HL-60/S4 (cell line): ENCODE results near the gene MAN1A1.
"Not testable (repeated sequence)": the region's sequence is repeated elsewhere in the genome, so short reads cannot be mapped to it uniquely, and the experiment has no call there.

Experiments
- in situ Hi-C: fragments of 300-500 bp; cut with MboI; formaldehyde crosslinking; loops from 2 replicates; pipeline ENCODE4 v1.14.3; 2022; ENCODE audit warnings: low sequenced_read_pairs

MAN1A1 gene

DNA sequence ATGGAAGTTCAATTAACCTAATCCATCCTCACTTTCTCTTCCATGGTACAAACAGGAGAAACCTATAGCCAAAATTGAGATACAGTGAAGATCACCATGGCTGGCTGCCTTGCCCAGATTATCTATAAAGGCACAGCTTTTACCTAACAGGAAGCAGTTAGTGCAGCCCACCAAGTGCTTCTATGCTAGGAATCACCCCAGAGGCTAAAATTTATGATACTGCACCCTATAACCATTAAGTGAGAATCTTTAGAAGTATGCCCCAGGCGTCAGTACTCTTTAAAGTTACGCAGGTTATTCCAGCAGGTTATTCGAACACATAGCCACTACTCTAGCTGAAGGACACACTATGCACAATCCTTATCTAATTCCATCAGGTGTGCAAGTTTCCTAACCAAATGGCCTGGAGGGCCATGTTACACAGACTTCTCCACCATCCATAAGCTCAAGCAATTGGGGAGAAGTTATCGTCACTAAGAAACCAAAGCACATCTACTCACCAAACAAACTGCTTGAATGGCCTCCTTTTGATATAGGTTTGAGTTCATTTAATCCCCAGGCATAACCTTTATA is 43.1 kb downstream of the MAN1A1 start:
- in situ Hi-C loops = no loop called here

DNA sequence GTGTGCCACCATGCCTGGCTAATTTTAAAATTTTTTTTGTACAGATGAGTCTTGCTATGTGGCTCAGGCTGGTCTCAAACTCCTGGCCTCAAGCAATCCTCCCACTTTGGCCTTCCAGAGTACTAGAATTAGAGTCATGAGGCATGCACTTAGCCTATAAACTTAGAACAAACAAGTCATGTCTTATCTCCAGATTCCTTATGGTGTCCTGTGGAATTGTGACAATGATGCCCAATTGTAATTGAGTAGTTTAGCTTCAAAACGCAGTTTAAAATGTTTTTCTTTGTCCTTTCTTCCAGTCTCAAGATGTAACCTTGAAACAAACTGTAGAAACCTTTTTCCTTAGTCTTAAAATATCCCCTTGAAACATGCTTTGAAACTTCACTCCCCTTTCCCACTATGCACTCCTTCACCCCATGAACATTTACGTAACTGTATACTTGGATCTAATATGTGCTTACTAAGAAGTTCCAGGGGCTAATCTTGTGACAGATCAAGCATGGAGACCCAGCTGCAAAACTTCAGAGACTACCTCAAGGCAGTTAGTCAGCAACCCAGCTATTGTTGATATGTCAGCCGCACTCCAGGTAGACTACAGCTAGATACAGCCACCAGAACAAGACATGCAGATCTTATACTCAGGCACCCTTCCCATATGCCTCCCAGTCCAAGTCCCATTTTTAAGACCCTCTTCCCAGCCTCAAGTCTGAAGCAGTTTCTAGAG is 46.2 kb downstream of the MAN1A1 start:
- in situ Hi-C loops = no loop called here

DNA sequence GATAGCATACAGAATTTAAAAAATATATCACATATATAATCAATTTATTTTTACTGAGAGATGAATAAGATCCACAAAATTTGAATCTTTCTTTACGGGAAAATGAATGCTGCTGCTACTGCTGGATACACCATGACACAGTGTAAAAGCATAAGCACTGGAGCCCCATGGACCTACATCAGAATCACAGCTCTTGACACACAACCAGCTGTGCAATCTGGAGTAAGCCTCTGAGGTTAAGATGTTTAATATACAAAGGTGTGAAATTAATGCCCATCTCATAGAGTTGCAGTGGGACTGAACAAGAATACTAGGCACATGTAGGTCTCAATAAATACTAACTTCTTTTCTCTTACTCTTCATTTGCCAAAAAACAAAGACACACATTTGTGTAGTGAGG is 48.1 kb downstream of the MAN1A1 start:
- in situ Hi-C loops = no loop called here

DNA sequence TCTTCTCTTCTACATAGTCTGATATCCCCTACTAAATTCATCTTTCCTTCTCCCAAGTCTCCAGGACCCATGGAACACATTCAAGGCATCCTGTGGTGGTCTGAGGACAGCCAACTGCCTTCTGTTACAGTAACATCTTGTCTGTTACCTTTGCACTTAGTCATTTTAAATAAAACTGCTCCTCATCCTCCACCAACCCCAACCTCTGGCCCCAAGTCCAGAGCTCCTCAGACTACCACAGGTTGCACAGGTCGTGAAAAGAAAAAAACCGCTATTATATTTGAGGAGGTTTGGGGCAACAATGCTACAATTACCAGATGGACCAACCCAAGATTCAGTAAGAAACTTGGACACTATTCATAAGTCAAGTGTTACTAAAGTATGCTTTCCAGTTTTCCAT is 49.9 kb downstream of the MAN1A1 start:
- in situ Hi-C loops = no loop called here

DNA sequence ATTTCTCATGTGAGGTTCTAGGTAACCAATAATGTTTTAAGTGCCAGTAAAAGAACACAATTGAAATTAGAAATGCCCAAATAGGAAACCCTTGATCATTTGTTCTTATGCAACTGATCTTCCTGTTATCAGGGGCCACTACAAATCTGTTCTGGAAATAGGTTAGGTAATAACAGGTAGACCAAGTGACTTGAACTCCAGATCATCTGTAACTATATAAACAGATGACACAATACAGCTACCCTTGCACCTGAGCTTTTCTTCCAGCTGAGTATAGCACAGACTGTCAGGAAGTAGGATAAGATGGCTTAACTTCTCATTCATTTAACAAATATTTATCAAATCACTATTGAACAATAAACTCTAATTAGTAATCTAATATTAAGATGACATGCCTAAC is 52.5 kb downstream of the MAN1A1 start:
- in situ Hi-C loops = no loop called here

DNA sequence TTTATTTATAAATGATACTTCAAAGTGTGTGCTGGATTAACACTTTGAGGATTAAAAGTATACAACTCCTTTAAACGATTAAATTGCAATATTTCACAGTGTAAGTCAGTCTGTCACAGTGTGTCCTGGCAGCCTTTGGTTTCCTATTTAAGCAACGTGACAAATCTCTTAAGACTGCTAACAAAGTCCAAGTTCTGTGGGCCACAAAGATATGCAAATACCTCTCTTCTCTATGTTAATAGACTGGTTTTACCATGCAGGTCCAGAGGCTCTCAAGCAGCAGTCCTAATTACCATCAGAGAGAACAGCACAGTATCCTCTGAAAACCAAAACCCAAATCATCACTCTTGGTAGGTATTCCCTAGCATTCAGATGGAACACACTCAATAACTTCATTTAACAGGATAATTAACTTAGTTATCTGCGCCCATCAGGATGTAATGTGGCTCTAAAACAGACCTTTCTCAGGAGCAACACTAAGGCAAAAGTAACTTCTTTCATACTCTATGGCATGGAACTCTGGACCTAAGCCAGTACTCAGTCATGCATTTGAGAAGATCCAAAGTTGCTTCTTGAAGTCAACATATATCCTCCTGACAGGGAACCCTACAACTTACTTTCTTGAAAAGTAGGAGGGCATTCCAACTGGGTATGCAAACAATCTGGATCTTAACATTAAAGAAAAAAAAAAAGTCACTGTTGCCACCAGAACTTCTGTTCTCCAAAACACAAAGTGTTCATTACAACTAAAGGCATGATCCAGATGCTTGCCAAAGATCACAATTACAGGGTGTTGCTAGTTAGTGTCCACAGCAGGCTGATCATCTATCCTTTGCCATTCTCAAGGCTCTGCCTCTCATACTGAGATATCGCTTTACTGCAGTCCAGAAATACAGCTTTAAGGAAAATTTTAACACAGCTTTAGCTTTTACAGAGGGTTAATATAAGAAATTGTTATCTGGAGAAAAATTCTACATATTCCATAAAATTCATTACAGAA is 53.2 kb downstream of the MAN1A1 start:
- in situ Hi-C loops = no loop called here

DNA sequence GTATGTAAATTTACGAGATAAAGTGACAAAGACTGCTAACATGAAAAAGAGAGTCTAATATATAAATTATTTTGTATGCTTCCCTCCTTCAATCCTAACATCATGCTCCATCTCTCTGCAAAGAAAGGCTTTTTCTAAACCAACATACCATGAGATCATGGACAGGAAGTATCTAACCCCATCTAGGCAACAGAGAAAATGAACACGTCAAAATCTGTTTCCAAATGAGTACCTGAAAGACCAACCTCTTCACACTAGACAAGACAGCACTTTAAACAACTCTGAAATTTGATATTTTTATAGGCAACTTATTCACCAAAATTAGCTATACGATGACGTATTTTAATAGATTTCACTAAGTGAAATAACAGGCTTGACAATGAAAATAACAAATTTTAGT is 54.6 kb downstream of the MAN1A1 start:
- in situ Hi-C loops = no loop called here

DNA sequence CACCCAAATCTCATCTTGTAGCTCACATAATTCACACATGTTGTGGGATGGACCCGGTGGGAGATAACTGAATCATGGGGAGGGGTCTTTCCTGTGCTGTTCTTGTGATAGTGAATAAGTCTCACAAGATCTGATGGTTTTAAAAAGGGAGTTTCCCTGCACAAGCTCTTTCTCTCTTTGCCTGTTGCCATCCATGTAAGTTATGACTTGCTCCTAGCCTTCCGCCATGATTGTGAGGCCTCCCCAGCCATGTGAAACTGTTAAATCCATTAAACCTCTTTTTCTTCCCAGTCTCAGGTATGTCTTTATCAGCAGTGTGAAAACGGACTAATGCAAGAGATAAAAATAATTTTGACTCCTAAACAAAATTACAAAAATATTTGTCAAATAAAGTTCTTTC is 58.5 kb downstream of the MAN1A1 start:
- in situ Hi-C loops = not testable (repeated sequence)

DNA sequence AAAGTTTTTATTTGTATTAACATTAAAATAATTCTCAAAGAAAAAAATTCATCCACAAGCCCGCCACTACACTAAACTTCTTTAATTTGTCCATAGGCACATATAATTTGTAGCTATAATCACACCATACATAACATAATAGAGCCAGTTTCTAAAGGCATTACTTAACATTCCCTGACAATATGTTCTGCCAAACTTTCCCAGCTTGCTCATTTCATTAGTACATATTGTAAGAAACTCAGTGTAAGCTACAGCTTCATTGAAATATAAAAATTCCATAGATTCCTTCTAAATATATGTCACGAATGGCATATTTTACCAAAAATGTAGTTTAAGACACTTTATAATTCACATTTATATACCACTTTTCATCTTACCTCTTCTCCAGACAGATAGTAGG is 59.3 kb downstream of the MAN1A1 start:
- in situ Hi-C loops = no loop called here

DNA sequence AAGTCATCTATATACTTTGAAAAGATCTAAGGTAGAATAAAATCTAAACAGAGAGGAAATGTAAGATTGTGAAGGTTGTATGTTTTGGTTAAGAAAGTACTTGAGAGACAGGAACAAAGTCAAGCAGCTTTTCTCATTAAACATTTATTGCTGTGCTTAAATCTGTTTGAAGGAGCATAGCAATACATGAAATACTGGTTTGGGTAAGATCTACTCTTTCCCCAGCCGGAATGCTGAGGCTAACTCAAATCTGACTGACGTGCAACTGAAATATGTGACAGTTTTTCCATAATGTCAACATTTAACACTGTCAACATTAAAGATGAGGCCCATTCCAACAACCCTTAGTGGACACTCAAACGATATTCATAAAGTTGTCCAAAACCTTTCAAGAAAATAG is 59.9 kb downstream of the MAN1A1 start:
- in situ Hi-C loops = no loop called here

DNA sequence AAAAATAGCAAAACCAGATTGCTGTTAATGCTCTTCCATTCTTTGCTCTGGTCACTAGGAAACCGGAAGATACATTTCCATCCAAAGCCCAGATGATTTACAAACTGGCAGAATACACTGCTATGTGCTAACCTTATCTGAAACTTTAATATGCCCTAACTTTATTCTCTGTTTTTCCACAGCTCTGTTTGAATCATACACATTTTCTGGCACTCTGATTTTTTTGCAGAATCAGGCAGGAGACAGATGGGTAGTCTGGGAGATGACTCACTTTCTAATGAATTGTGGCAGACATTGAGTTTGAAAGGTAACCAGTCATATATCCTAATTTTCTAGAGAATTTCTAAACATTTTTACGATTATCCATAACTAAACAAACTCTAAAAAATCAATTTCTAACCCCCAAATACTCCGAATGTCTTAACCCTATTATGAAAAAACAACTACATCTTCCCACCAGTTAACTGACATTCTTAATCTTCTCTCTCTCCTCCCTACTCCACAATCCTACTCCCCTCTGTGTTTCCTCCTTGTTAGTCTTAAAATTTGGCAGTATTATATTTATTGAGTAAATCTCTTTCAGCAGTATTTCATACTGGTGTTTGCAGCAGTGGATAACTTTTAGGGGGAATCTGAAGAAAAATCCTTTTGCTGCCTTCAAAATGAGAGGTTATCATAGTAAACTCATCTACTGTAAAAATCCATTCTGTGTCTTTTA is 63.5 kb downstream of the MAN1A1 start:
- in situ Hi-C loops = no loop called here

DNA sequence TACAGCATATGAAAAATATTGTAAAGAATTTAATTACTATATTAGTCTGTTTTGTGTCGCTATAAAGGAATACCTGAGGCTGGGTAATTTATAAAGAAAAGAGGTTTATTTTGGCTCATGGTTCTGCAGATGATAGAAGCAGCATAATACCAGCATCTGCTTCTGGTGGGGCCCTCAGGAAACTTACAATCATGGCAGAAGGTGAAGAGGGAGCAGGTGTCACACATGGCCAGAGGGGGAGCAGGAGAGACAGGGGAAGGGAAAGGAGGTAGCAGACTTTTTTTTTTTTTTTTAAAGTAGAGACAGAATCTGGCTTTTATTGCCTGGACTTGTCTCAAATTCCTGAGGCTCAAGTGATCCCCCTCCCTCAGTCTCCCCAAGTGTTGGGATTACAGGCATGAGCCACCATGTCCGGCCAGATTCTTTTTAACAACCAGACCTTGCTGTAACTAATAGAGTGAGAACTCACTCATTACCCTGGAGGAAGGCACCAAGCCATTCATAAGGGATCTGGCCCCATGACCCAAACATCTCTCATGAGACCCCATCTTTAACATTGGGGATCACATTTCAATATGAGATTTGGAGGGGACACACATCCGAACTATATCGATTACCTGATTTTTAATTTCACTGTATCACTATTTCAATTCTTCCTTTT is 64.6 kb downstream of the MAN1A1 start:
- in situ Hi-C loops = no loop called here

DNA sequence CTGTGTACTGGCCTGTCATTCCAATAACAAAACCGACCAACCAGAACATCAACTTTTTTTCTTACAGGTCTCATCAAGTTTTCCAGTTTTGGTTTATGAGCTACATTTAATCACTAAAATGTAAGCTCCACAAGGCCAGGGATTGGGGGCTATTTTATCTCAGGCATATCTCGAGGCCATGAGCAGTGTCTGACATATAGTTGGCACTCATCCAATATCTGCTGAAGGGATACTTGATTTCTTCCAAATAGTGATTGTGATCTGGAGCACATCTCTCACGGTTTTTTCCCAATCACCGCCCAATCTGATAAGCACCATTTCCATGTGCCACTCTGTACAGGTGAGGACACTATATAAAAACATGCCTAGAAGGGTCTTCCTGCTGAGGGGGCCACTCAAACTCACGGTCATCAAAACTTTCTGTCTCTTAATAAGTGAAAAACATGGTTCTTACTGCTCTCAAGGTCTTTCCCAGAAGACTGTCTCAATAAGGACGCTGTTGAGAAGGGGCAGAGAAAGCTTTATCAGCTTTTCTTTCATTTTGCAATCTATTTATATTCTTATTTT is 65.5 kb downstream of the MAN1A1 start:
- in situ Hi-C loops = no loop called here

DNA sequence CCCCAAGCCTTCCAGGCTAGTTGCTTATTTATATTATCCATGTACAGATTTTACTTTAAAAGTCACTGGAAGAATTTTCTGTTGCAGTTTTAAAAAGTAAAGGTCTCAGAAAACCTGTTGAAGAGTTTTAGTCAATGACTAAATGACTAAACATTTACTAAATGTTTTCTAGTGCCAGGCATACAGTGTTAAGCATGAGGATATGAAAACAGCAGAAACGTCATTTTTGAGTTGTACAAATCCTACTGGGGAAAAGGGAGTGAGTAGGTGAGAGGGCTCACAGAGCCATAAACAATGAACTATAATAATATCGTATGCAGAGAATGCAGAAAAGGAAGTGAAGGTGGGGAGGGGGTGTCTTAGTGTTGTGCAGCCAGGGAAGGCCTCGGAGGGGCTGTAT is 66.3 kb downstream of the MAN1A1 start:
- in situ Hi-C loops = no loop called here

DNA sequence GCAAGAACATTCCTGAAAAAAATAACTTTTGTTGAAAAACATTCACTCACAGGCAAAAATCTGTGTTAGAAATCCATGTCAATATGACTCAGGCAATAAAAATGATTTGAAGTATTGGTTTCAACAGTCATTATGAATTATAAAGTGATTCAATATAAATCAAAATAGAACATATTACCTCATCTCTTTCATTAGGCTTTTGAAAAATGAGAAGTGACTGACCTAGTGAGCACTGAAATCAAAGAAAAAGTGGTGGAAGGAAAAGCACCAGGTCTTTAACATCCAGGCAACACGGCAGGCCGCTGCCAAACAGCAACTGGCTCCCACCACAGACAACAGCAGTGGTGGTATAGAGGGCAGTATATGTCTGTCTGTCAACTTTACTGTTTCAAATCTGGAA is 68.9 kb downstream of the MAN1A1 start:
- in situ Hi-C loops = no loop called here

DNA sequence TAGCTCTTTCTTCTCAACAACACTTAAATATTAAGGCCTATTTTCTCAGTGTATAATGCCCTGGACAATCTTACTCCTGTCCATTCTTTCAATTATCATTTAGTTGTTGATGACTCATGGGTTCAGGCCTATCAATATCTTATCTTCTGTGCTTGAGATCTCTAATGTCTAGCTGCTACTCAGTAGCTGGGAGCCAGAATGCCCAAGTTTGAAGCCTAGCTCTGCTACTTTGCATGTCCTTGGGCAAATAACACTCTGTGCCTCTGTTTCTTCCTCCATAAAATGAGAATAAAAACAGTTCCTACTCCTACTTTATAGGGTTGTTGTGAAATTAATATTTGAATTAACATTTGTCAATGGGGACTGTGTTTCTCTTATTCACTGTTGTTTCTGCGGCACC is 69.5 kb downstream of the MAN1A1 start:
- in situ Hi-C loops = no loop called here

DNA sequence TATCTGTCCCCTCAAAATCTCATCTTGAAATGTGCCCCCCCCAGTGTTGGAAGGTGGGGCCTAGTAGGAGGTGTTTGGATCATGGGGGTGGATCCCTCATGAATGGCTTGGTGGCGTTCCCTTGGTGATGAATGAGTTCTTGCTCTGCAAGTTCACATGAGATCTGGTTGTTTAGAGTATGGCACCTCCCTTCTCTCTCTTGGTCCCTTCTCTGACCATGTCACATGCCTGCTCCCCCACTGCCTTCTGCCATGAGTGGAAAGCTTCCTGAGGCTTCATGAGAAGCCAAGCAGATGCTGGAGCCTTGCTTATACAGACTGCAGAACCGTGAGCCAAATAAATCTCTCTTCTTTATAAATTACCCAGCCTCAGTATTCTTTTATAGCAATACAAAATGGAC is 70.9 kb downstream of the MAN1A1 start:
- in situ Hi-C loops = no loop called here

DNA sequence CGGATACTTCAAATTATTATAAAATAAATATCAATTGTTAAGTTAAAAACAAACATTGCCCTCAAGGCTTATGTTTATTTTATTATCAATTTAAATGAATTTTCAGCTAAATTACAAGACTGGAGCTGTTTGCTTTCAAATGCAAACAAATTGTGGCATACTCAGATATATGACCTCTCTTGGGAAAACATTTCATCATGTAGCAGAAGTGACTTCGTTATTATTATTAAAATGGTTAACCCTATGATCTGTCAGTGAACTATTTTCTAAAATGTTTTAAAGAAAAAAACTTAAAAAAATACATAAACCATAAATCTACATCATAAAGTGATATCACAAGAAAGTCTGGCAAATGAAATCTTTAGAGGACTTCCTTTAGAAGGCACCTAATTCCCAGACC is 72.5 kb downstream of the MAN1A1 start:
- in situ Hi-C loops = no loop called here

DNA sequence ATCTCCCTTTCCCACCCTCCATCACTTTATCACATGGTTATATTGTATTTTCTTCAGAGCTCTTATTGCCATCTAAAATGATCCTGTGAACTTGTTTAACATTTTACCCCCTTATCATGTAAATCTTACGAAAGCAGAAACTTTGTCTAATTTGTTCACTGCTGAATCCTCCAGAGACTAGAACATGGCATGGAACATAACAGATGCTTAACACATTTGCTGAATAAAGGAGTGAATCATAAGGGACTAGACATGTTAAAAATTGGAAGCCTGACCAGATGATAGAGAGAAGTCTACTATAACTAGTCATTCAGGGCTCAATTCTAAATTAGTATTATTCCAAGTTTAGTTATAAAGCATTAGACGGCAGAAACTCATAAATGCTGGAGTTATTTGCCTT is 73.3 kb downstream of the MAN1A1 start:
- in situ Hi-C loops = no loop called here

DNA sequence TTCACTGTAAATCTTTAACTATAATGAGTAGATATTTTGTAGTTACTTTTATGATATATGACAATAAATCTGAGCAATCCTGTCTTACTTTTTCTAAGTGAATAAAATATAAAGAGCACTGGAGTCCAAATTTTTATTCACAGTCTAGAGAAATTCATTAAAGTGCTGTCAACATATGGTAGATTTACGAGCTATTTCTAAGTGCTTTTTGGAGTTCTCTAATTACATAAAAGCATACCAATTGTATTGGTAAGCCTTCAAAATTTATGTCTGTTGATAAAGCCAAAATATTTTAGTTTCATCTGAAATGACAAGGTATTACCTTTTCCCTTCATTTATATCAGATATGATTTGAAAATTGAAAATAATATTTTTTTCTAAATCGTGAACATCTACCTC is 75.4 kb downstream of the MAN1A1 start:
- in situ Hi-C loops = no loop called here
